Coronary artery (tissue), 2 donors: Measurements from ENCODE around the gene RERE.

Source experiments
- DNase-seq: peaks from one replicate; pipeline ENCODE4 v3.0.0-alpha.2; 2017; ENCODE audit warnings: low spot score
- H3K27ac ChIP-seq, 2 donors: fragments of 200-600 bp; sonication (generic); one replicate each; pipeline ENCODE4 v1.5.1; 2016 to 2019
- H3K4me3 ChIP-seq: fragments of 200-600 bp; sonication (generic); 2 replicates; pipeline ENCODE4 v1.5.1; 2016; ENCODE audit warnings: mild to moderate bottlenecking, moderate library complexity
- TF ChIP-seq, protein P1 (sequence below): fragments of 200-600 bp; sonication (generic); IDR thresholded peaks from one replicate; pipeline ENCODE4 v1.5.1; 2019; ENCODE audit warnings: antibody characterized with exemption

The RERE gene

DNA sequence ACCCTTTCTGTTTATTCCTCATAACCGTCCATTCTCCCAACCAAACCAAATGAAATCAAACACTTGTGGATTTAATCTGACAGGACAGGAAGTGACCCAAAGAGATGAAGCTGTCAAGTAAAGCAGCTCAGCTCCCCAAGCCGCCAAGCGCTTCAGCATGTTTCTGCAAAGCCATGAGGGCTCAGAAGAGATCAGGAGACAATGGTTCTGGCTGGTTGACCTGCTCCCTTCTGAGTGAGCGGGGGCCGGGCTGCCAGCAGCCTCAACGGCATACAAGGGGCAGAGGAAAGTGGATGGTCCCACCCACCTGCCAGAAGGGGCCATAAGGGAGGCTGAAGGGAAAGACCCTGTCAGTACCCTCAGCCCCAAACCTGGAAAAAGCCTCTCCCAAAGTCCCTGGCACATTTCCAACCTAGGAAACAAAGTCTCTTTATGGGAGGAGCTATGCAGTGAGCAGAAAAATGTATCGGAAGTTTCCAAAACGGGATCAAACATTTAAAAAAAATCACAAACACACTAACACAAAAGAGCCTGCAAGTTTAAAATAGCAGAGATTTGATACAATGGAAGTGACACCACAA lies 454.2 kb downstream of the RERE start:
- H3K4me3 ChIP-seq, result no peak overlapping the region
- TF ChIP-seq, protein P1, sequence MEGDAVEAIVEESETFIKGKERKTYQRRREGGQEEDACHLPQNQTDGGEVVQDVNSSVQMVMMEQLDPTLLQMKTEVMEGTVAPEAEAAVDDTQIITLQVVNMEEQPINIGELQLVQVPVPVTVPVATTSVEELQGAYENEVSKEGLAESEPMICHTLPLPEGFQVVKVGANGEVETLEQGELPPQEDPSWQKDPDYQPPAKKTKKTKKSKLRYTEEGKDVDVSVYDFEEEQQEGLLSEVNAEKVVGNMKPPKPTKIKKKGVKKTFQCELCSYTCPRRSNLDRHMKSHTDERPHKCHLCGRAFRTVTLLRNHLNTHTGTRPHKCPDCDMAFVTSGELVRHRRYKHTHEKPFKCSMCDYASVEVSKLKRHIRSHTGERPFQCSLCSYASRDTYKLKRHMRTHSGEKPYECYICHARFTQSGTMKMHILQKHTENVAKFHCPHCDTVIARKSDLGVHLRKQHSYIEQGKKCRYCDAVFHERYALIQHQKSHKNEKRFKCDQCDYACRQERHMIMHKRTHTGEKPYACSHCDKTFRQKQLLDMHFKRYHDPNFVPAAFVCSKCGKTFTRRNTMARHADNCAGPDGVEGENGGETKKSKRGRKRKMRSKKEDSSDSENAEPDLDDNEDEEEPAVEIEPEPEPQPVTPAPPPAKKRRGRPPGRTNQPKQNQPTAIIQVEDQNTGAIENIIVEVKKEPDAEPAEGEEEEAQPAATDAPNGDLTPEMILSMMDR, result no peak
- no peak for DNase-seq
- peak overlapping the region in 1 of 2 donors; percentile 49 for H3K27ac ChIP-seq

DNA sequence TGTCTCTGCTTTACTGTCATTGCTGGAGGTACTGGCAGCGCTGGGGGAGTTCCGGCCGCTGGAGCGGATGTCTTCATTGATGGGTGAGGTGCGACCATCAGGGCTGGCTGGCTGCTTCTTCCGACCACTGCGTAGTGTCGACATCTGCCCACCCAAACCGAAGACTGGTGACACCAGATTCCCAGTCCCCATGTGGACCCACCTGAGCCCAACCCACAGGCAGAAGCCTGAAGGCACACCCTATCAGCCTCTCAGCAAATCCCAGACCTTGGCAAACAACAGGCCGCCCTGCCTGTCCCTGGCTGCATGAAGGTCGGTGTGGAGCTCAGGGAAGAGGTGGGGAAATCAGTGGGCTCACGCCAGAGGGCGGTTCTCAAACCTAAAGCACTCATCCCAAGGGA lies 454.7 kb downstream of the RERE start:
- DNase-seq, result no peak
- H3K27ac ChIP-seq, result peak overlapping the region in 1 of 2 donors; percentile 49

DNA sequence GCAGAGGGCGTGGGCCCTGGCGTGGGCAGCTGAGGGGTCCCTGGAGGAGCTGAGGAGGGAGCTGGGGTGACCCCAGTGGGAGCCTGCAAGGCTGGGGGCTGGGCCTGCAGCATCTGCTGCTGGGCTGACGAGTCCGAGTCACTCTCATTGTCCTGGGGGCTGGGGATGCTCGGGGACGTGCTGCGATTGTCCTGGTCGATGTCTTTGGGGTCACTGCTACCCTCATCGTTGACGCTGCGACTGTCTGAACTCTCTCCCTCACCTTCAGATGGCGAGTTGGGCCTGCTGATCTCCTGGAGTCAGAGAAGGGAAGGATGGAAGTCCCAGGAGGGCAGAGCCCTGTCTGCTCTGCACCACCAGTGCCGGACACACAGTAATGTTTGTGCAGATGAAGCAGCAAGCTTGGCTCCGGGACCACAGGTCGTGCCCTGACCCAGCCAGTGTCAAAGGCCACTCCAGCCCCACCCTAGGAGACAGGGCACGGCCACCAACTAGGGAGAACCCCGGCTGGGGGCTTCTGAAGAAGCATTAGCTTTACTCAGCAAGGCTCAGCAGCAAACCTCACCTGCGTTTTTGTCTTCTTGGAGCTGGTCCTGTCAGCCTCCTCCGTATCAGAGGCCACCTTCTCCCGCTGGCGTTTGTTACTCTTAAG lies 456.1 kb downstream of the RERE start:
- Histone ChIP-seq H3K27ac (no peak overlapping the region), H3K4me3 (no peak overlapping the region)
- TF ChIP-seq, protein P1, result no peak
- no peak for DNase-seq

More for the DNA sequence above, 454.7 kb downstream of the RERE start:
- H3K4me3 ChIP-seq, result no peak overlapping the region
- TF ChIP-seq, protein P1, result no peak

DNA sequence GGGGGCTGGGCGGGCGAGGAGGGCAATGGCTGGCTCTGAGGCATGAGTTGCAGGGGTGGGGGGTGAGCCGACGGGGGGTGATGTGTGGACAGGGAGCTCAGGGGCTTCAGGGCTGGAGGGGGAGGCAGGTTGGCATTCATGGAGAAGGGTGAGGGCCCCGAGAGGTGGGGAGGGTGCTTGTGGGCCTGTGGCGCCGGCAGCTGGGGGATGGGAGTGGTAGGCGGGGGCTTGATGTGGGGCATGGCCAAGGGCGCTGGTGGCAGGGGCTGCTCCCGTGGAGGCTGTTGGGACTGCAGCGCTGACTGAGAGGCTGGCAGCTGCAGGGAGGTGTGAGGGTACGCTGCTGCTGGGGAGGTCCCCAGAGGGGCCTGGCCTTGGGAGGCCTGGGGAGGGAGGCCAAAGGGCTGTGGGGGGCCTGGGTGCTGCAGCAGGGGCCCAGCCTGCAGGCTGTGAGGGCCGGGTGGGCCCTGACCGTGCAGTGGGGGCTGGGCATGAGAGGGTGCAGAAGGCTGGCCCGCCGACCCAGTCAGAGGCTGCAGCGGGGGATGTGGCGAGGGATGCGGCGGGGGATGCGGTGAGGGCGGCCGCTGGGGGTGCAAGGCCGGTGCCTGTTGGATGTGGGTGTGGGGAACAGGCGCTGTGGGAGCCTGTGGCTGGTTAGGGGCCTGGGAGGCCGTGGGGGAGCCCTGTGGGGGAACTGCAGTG lies 456.8 kb downstream of the RERE start:
- no peak for DNase-seq
- Histone ChIP-seq H3K27ac (peak overlapping the region in 1 of 2 donors; percentile 41), H3K4me3 (no peak overlapping the region)
- TF ChIP-seq, protein P1, result no peak

DNA sequence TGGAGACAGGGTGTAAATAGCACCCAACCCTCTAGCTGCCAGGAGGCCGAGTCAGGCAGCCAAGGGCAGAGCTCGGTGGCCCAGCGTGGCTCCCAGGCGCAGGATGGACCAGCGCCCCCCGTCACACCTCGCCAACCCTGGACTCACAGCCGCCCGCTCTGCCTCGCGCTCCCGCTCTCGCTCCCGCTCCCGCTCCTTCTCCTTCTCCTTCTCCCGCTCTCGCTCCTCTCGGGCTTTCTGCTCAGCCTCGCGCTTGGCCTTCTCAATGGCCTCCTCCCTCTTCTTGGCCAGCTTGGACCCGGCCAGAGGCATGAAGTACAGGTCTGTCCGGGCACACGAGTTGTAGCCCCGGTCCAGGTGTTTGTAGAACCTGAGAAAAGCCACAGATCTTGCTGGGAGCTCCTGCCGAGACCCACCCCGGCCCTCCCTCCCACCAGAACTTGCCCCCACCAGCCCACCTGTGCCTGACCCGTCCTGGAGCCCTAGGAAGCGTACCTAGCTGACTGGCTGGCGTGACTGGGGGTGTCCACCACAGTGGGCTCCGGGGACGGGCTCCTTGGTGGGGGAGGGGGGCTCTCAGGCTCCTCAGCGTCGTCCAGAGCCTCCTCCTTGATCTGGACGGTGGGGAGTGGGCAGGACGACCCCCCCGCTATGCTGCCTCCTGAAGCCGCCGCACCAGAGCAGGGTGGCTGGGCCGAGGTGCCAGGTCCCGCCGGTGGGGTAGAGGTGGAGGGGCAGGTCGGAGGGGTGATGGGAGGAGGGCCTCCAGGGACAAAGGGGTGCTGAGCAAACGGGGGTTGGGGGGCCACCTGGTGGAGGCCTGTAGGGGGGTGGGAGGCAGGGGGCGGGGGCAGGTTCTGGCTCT lies 457.6 kb downstream of the RERE start:
- TF ChIP-seq, protein P1, result no peak
- H3K27ac ChIP-seq, result peak overlapping the region in 1 of 2 donors; percentile 47
- no peak for DNase-seq
- H3K4me3 ChIP-seq, result no peak overlapping the region

DNA sequence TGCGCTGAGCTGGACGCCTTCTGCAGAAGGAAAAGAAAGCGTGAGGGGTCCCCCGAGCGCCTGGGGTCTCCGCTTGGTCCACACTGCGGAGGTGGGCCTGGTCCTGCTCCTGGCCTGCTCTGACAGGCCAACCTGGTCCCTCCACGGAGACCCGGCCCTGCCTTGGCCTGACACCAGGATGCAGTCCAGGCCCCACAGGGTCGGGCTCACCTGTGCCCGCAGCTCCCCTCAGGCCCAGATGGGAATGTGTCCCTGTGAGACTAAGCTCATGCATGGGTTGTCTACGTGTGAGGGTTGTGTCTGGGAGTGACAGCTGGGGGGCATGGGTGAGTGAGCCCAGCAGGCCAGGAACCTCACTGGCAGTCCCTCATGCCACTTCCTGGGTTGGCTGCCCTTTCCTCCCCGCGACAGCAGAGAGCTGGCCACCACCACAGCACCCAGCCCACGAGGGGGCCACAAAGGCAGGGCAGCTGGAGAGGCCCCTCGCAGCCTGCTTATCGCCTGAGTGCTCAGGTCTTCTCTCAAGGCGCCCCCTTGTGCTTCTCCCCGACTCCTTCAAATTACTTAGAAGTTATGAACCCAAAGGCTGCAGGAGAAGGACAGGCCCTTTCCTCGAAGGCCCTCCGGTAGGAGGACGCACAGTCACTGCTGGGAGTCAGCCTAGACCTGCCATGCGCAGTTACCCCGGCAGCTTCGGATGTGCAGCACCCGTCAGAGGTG lies 458.4 kb downstream of the RERE start:
- Histone ChIP-seq H3K4me3 (no peak overlapping the region), H3K27ac (peak overlapping the region in 1 of 2 donors; percentile 47)
- no peak for DNase-seq
- TF ChIP-seq, protein P1, result no peak
